Hepatocyte (in vitro differentiated cells): ENCODE results near the gene ACTA2.

Experiments used
- EZH2 ChIP-seq: fragments of 200-600 bp; sonication (generic); IDR thresholded peaks from 2 replicates; pipeline ENCODE4 v1.6.1; 2016; ENCODE audit warnings: antibody characterized with exemption, mild to moderate bottlenecking, borderline replicate concordance
- EZH2phosphoT487 ChIP-seq: fragments of 200-600 bp; sonication (generic); IDR thresholded peaks from one replicate; pipeline ENCODE4 v1.6.1; 2018; ENCODE audit warnings: antibody characterized with exemption, mild to moderate bottlenecking, low read depth, moderate library complexity; ENCODE audit not compliant: unreplicated experiment, severe bottlenecking
- TF ChIP-seq, protein P1 (sequence below): fragments of 200-600 bp; sonication (generic); IDR thresholded peaks from 2 replicates; pipeline ENCODE4 v1.5.1; 2016; ENCODE audit warnings: antibody characterized with exemption, mild to moderate bottlenecking; ENCODE audit not compliant: poor library complexity

GRCh38 chr10:88927416-88927690 is 25.2 kb downstream of the ACTA2 start:
- TF ChIP-seq, protein P1, sequence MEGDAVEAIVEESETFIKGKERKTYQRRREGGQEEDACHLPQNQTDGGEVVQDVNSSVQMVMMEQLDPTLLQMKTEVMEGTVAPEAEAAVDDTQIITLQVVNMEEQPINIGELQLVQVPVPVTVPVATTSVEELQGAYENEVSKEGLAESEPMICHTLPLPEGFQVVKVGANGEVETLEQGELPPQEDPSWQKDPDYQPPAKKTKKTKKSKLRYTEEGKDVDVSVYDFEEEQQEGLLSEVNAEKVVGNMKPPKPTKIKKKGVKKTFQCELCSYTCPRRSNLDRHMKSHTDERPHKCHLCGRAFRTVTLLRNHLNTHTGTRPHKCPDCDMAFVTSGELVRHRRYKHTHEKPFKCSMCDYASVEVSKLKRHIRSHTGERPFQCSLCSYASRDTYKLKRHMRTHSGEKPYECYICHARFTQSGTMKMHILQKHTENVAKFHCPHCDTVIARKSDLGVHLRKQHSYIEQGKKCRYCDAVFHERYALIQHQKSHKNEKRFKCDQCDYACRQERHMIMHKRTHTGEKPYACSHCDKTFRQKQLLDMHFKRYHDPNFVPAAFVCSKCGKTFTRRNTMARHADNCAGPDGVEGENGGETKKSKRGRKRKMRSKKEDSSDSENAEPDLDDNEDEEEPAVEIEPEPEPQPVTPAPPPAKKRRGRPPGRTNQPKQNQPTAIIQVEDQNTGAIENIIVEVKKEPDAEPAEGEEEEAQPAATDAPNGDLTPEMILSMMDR: no peak
- TF ChIP-seq EZH2 (no peak), EZH2phosphoT487 (no peak)
